GDM1 (cell line): Measurements from ENCODE around the gene DMD.
"Not testable (repeated sequence)": the region's sequence is repeated elsewhere in the genome, so short reads cannot be mapped to it uniquely, and the experiment has no call there.

Experiments used
- DNase-seq: peaks from one replicate; lab custom pipeline; 2025; lab: John Stamatoyannopoulos, UW

DMD gene

DNA sequence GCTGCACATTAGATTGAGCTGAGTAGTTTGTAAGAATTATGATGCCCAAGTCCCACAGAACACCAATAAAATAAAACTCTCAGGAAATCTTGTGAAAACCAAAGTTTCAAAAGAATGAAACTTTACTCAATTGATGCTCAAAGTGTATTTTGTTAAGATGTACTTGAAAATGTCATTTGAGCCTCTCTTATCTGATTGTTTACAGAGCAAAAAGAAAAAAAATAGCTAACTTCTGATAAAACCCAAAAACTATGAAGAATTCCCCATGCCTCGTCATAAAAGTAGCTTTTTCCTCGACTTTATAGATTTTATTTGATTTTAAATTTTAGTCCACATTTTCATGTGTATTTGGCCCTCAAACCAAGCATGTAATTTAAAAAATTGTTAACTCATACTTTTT, 1618.0 kb downstream of the DMD start:
- DNase-seq, result no peak

DNA sequence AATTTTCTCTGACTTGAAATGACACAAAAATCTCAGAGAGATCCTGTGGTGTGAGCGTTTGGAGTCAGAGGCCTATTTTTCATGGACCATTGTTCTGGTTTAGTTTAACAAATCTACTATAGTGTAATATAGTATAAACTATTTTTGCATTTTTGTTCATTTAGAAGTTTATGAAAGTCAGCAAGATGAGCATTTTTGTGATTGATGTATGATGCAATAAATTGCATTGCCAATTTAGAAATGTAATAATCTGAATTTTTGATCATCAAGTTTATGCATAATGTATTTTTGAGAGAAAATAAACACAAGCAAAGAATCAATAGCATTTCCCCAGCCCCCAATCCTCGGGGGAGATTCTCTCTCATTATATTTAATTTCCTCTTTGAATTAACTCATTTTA, 1620.0 kb downstream of the DMD start:
- no peak for DNase-seq

GRCh38 chrX:31590581-31591114, 1620.7 kb downstream of the DMD start:
- DNase-seq, result no peak

GRCh38 chrX:31589503-31589902, 1621.8 kb downstream of the DMD start:
- no peak for DNase-seq

DNA sequence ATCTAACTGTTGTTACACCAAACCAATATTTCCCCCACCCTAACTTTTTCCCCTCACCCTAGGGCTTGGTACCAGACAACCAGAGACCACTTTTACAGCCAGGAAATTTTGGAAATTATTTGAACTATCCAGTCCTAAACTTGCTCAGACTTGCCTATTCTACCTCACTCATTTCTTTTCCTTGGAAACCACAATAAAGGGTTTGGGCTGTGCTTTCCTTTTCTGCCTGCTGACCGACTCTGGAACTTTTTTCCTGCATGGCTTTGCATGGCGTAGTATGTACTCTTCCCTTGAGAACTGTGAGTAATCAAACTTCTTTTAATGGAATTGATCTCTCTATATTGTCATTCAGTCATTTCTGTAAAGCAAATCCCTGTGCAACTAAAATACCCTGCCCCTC, 1623.0 kb downstream of the DMD start:
- DNase-seq, result no peak

DNA sequence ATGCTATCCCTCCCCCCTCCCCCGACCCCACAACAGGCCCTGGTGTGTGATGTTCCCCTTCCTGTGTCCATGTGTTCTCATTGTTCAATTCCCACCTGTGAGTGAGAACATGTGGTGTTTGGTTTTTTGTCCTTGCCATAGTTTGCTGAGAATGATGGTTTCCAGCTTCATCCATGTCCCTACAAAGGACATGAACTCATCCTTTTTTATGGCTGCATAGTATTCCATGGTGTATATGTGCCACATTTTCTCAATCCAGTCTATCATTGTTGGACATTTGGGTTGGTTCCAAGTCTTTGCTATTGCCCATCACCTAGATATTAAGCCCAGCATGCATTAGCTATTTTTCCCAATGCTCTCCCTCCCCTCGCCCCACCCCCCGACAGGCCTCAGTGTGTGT, 1627.5 kb downstream of the DMD start:
- DNase-seq, result not testable (repeated sequence)

DNA sequence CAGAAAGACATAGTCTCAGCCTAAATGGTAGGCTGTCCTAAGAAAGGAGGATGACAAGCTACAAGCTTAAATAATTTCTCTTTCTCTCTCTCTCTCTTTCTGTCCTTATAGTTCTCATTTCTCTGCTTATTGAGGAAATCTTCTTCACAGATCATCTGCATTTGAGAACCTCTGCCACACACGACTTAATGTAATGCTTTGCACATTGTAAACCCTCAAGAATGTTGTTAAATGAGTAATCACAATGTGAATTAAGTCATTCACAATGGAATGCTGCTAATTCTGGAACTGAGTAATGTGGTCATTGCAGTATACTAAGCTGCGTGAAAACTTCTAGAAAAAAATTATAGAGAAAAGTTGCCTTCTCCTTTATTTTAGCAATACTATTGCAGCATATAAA, 1630.6 kb downstream of the DMD start:
- no peak for DNase-seq

DNA sequence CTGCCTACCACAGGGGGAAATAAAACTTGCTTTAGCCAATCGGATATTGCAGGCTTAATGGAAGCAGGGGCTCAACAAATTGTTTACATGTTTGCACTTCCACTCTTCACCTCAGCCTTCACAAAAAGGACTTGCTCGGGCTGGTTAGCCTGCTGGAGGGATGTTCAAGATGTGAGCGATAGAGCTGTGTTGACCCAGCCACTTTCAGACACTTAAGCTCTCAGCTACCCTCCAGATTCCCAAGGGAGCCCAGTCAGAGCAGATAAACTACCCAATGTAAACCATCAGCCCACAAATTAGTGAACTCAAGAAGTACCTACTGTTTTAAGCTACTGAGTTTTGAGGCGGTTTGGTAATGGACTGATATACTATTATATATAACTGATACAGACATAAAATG, 1631.1 kb downstream of the DMD start:
- no peak for DNase-seq

DNA sequence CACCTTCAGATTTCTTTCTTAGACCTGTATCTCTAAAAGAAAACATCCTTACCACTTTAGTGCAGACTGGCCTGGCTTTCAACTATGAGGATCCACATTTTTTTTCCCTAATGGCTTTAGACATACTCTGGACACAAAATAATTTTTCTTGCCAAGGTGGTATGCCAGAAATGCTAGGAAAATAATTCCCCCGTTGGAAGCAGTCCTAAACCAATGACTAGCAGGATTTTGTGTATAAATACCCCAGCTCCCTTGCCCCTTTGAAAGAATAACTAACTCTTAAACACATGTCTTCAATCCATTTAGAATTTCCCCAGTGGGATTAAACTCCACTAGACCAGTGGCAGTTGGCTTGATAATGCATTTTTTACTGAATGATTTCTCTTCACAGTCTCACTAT, 1639.0 kb downstream of the DMD start:
- DNase-seq, result no peak

- DNase-seq, result no peak
Measured at GRCh38 chrX:31570658-31571057, 1640.7 kb downstream of the DMD start.

- DNase-seq, result no peak
Measured at GRCh38 chrX:31563792-31564191, 1647.6 kb downstream of the DMD start.

DNA sequence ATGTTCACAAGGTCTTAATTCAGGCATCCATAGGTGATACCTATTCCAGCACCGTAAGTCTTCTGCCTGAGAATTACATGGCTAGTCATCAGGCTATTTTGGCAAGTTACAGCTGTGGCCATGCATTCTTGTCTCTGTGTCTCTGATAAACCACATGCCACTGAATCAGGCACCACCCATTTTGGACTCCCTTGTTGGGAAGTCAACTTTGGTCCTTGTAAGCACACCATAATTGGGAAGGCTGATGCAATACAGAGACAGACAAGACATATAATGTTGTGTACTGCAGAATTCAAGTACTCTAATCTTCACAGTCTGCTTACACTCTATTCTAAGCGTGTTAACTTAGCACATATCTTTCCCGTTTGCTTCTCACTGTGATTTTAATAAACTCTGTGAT, 1655.8 kb downstream of the DMD start:
- DNase-seq, result no peak

DNA sequence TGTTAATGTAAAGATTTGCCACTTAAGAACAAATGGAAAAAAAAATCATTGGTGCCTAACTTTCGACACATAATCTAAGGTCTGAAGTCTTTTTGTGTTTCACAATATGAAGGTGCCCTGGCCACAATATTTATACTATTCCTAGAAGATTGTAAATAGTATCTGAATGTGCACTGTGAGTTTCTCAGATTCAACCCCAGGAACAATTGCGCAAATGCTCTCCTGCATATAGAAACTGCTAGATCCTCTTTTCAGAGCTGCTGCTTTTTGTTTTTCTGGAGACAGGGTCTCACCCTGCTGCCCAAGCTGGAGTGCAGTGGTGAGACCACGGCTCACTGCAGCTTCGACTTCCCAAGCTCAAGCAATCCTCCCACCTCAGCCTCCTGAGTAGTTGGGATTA, 1659.4 kb downstream of the DMD start:
- no peak for DNase-seq

DNA sequence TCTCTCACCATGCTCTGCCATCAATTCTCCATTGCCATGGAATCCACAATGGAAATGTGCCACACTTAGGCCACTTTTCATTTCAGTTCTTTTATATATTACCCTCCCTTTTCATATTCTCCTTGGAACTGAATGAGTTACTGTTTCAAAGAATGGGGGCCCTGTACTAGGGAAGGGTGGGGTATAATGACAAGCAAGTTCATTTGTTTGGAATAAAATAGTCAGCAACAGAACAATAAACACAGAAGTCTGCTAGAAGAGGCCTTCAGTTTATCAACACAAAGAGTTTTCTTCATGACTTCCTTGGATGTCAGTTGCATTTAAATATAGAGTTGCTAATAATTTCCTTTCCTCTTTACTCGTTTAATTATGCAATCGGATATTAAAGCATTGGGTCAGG, 1661.2 kb downstream of the DMD start:
- DNase-seq, result no peak

DNA sequence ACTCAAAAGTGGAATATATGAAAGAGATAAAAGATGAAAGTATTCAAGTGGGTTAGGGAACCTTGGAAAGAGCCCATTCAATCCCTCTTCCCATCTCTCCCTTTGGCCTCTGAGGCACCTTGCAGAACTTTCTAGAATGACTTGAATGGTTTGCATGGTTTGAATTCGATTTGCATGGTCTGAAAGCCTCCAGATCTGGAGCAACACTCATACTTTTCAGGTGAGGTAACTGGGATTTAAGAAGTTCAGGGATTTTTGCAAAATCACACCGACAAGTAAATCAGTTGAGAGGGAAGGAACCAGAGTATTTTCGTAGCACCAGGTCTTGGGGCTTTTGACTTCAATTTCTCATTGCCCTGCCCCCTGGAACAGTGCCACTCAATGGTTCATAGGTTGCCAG, 1663.5 kb downstream of the DMD start:
- no peak for DNase-seq

DNA sequence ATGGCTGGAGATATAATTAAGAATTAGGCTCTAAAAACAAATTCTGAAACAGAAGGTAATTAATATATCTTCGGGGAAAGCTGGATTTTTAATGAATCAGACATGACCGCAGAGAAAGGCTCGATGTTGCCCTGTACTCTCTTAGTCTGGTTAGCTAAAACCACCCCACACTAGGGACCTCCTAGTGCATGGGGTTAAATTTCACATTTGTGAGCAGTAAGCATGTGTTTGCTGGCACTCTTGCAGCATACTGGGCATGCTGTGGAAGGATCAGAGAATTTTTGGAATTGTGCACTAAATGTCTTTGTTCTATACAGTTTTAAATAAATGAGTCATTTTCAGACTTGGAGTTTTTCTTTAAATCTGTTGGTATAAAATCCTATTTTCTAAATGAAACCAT, 1663.9 kb downstream of the DMD start:
- no peak for DNase-seq

DNA sequence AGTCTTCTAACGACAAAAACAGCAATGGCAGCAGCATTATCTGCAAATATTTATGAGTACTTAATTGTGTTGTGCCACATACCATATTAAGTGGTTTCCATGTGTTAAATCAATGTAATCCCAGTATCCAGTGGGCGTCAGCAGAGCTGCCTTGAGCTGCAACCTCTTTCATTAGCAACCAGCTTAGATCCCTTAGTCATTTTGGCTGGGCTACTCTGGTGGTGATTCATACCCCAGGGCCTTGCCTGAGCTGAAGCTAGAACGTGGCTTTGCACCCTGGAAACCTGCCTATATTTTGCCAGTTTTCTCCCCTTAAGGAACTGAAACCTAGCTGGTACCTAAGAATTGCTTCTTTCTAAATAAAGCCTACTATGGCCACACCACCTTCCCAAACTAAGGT, 1665.2 kb downstream of the DMD start:
- no peak for DNase-seq

DNA sequence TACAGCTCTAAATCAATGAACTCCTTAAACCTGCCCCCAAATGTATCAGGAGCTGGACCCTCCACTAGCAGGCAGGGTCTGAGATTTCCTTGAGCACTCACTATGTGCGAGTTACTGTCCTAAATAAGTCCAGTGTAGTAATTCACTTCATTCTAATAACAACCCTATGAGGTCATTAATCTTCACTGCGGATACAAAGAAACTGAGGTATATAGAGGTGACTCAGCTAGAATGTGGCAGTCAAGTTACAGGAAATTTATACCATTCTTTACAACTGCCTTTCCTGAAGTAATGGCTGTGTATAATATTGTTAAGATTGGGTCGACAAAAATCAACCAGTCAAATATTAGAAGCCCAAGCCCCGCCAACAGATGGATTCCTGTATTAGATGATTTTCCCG, 1665.6 kb downstream of the DMD start:
- no peak for DNase-seq

GRCh38 chrX:31545191-31545590, 1666.2 kb downstream of the DMD start:
- DNase-seq, result no peak

GRCh38 chrX:31543634-31544033, 1667.7 kb downstream of the DMD start:
- no peak for DNase-seq

DNA sequence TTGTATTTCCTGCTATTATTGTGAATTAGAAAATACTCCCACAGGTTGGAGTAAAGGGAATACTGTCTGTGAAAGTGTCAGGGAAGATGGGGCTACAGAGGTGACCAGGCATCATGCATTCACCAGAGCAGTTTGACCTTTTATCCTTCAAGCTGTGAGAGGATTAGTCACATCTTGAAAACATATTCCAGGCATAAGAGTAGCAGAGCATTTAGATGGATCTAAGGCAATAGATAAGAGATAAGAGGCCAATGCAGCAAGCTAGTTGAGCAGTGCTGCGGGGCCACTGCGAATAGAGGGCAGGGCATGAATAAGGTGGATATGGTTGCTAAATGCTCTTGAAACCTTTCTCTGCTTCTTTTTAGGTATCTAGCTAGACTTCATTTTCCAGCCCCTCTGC, 1668.8 kb downstream of the DMD start:
- no peak for DNase-seq

DNA sequence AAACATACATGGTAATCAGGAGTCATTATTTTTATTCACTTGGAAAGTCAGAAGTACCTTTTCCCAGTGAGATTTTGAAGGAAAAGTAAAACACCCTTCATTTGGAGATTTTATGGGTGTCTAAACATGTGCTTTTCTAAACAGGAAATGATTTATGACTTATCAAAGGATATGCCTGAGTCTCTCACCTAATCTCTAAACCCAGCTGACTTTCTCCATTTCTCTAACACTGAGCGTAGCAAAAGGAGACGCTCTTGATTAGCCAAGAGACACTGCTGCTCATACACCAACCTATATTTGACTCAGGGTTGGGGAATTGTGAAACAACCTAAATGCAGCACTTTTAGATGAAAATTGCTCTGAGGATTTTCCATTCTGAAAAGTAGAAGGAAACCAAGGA, 1671.0 kb downstream of the DMD start:
- no peak for DNase-seq

- no peak for DNase-seq
Measured at GRCh38 chrX:31527455-31528126, 1683.8 kb downstream of the DMD start.

DNA sequence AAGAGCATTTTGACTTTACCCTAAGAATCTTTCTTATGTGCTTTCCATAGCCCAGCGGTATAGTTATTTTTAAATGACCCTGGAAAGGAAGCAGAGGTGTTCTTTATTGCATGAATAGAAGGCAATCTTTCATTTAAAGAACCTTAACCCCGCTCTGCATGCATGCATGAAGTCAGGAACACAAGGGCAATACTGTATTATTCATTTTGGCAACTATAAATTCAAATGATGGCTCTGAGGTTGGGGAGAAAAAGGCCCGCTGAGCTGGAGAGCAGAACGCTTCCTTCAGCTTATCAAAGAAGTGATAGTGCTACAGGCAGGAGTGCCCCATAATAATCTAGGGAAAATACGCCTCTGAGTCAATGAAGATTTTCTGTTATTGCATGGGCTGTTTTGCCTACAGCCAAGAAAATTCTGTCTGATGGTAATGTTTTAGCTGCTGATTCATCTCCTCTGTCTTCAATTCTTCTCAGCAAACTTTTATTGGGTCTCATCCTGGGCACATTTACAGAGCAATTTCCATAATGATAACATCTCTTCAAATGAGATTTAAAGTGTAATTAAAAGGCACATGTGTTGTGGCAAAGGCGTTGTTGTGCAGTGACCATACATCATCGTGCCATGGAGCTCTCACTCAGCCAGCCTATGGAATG, 1687.3 kb downstream of the DMD start:
- DNase-seq, result no peak
